DOHH2 (cell line): ENCODE results near the gene FOXK1.

Source experiments
- EZH2phosphoT487 ChIP-seq: fragments of 200-600 bp; sonication (generic); IDR thresholded peaks from 2 replicates; pipeline ENCODE4 v1.6.1; 2017; ENCODE audit warnings: borderline replicate concordance, mild to moderate bottlenecking, antibody characterized with exemption, low read length, moderate library complexity, mixed read lengths
- TF ChIP-seq, protein P1 (sequence below): fragments of 200-600 bp; sonication (generic); IDR thresholded peaks from one replicate; pipeline ENCODE4 v1.5.1; 2014; ENCODE audit warnings: antibody characterized with exemption, mild to moderate bottlenecking, low read depth, low read length; ENCODE audit not compliant: poor library complexity, severe bottlenecking

DNA sequence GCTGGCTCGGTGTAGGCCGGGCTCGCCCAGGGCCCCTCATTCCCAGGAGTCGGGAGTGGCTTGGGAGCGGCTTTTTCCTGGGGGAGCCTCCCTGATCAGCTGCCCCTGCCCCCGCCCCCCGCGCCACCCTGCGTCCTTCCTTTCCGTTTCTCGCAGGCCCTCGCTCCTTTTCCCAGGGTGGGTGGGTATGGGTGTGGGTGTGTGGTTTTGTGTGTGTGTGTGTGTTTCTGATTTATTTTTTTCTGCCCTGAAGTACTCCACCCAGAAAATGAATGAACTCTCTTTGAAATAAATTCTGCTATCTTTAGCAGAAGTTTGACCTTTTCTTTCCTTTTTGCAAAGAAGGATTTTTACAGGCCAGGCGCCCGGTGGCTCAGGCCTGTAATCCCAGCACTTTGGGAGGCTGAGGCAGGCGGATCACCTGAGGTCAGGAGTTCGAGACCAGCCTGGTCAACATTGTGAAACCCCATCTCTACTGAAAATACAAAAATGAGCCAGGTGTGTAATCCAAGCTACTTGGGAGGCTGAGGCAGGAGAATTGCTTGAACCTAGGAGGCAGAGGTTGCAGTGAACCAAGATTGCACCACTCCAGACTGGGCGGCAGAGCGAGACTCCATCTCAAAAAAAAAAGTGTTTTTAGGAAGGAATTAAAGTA, 63.3 kb downstream of the FOXK1 start:
- TF ChIP-seq, protein P1, sequence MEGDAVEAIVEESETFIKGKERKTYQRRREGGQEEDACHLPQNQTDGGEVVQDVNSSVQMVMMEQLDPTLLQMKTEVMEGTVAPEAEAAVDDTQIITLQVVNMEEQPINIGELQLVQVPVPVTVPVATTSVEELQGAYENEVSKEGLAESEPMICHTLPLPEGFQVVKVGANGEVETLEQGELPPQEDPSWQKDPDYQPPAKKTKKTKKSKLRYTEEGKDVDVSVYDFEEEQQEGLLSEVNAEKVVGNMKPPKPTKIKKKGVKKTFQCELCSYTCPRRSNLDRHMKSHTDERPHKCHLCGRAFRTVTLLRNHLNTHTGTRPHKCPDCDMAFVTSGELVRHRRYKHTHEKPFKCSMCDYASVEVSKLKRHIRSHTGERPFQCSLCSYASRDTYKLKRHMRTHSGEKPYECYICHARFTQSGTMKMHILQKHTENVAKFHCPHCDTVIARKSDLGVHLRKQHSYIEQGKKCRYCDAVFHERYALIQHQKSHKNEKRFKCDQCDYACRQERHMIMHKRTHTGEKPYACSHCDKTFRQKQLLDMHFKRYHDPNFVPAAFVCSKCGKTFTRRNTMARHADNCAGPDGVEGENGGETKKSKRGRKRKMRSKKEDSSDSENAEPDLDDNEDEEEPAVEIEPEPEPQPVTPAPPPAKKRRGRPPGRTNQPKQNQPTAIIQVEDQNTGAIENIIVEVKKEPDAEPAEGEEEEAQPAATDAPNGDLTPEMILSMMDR = no peak
- TF ChIP-seq EZH2phosphoT487 = no peak
